HepG2 (cell line): ENCODE results near the gene CDHR1.

Experiments
- ARNTL ChIP-seq: sonication (generic); formaldehyde crosslinking; IDR thresholded peaks from 2 replicates; pipeline ENCODE4 v1.4.0; 2020; ENCODE audit warnings: mild to moderate bottlenecking, missing genetic modification reagents
- EZH2 ChIP-seq: conservative IDR thresholded peaks from 2 replicates; pipeline ENCODE4 v1.6.1; 2012; ENCODE audit warnings: mild to moderate bottlenecking, low read depth, low read length, moderate library complexity
- FOXJ3 ChIP-seq: sonication (generic); formaldehyde crosslinking; IDR thresholded peaks from 2 replicates; pipeline ENCODE4 v1.4.0; 2020; ENCODE audit warnings: missing genetic modification reagents, mild to moderate bottlenecking, borderline replicate concordance
- MED1 ChIP-seq: sonication (generic); formaldehyde crosslinking; IDR thresholded peaks from 2 replicates; pipeline ENCODE4 v1.4.0; 2020; ENCODE audit warnings: missing genetic modification reagents
- PAF1 ChIP-seq: IDR thresholded peaks from 2 replicates; pipeline ENCODE4 v1.6.1; 2016; ENCODE audit warnings: missing genetic modification reagents, missing compliant biosample characterization
- POLR2AphosphoS5 ChIP-seq: IDR thresholded peaks from 2 replicates; pipeline ENCODE4 v1.6.1; 2012; ENCODE audit warnings: low read depth, low read length
- TBP ChIP-seq: sonication (generic); formaldehyde crosslinking; IDR thresholded peaks from 2 replicates; pipeline ENCODE4 v1.5.0; 2020; ENCODE audit warnings: missing genetic modification reagents
- YY1 ChIP-seq: IDR thresholded peaks from 2 replicates; pipeline ENCODE4 v1.6.1; 2011; ENCODE audit warnings: low read length, low read depth, moderate library complexity, mild to moderate bottlenecking; ENCODE audit not compliant: insufficient read depth, insufficient replicate concordance
- ZIK1 ChIP-seq: sonication (generic); formaldehyde crosslinking; IDR thresholded peaks from 2 replicates; pipeline ENCODE4 v1.5.0; 2020; ENCODE audit warnings: mild to moderate bottlenecking, low read depth, missing genetic modification reagents, borderline replicate concordance
- TF ChIP-seq, protein P1 (sequence below): sonication (generic); formaldehyde crosslinking; IDR thresholded peaks from 2 replicates; pipeline ENCODE4 v1.5.0; 2020; ENCODE audit warnings: mild to moderate bottlenecking, missing genetic modification reagents, moderate library complexity

GRCh38 chr10:84155521-84155920 lies 38.8 kb upstream of the CDHR1 start:
- TF ChIP-seq PAF1 (CRISPR knock-in tag) (no peak), YY1 (no peak), ZIK1 (no peak), ARNTL (CRISPR knock-in tag) (no peak), FOXJ3 (no peak), POLR2AphosphoS5 (no peak), EZH2 (no peak), MED1 (CRISPR knock-in tag) (no peak), TBP (CRISPR knock-in tag) (no peak)
- TF ChIP-seq, protein P1, sequence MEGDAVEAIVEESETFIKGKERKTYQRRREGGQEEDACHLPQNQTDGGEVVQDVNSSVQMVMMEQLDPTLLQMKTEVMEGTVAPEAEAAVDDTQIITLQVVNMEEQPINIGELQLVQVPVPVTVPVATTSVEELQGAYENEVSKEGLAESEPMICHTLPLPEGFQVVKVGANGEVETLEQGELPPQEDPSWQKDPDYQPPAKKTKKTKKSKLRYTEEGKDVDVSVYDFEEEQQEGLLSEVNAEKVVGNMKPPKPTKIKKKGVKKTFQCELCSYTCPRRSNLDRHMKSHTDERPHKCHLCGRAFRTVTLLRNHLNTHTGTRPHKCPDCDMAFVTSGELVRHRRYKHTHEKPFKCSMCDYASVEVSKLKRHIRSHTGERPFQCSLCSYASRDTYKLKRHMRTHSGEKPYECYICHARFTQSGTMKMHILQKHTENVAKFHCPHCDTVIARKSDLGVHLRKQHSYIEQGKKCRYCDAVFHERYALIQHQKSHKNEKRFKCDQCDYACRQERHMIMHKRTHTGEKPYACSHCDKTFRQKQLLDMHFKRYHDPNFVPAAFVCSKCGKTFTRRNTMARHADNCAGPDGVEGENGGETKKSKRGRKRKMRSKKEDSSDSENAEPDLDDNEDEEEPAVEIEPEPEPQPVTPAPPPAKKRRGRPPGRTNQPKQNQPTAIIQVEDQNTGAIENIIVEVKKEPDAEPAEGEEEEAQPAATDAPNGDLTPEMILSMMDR (CRISPR knock-in tag): no peak
